ENCODE data around the gene KRT12. TPM values are rescaled to one million over a fixed set of nuclear protein-coding genes. Genes with fewer than 3 reads are reported as not detected.

Gene KRT12
- total and polyA plus RNA-seq, 9 of the 15 experiments (the other 6 are each of a cell fraction or from before 2014, with no cell fraction given): 0.18 to 7.0 (median 2.2) TPM

DNA sequence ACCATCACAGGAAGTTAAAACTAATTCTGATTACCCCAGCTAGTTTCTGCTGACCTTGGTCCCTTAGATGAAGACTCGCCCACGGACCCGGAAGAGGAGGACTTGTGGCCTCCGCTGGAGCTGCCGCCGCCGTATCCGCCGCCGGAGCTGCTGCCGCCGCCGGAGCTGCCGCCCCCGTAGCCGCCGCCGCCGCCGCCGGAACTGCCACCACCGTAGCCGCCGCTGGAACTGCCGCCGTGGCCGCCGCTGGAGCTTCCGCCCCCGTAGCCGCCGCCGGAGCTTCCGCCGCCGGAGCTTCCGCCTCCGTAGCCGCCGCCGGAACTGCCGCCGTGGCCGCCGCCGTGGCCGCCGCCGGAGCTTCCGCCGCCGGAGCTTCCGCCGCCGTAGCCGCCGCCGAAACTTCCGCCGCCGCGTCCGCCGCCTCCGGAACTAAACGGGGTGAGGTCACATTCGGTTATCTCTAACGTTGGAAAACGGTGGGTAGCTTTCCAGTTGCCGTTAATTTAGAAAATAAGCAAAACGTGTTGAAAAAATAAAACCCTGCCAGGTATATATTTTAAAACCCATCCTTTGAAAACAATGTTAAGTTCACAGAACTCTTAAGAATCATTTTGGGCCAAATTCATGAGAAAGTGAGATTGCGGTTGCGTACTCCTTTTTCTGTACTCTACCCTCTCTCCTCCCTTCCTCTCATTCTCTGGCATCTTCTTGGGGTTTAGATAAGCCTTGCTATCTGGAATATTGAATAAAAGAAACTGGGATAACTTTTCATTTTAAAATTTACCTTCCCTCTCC, 48.1 kb downstream of the KRT12 start (continued):
- TF ChIP-seq, protein P1, sequence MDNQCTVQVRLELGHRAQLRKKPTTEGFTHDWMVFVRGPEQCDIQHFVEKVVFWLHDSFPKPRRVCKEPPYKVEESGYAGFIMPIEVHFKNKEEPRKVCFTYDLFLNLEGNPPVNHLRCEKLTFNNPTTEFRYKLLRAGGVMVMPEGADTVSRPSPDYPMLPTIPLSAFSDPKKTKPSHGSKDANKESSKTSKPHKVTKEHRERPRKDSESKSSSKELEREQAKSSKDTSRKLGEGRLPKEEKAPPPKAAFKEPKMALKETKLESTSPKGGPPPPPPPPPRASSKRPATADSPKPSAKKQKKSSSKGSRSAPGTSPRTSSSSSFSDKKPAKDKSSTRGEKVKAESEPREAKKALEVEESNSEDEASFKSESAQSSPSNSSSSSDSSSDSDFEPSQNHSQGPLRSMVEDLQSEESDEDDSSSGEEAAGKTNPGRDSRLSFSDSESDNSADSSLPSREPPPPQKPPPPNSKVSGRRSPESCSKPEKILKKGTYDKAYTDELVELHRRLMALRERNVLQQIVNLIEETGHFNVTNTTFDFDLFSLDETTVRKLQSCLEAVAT (IDR thresholded peaks at IDR 0.05): peak; percentile 49 to 99; a peak in 3 of 4 replicates
- TF ChIP-seq RBM22 (IDR thresholded peaks at IDR 0.05; ENCODE audit: low read depth, low read length, poor library complexity, severe bottlenecking): no peak
- peak; percentile 70 for TF ChIP-seq TBP (optimal IDR thresholded peaks at IDR 0.05; ENCODE audit: low read depth, low read length)
- peak; percentile 90 for TF ChIP-seq ZBTB17 (CRISPR knock-in tag; IDR thresholded peaks at IDR 0.05)
- no peak for TF ChIP-seq ZNF134 (CRISPR knock-in tag; conservative IDR thresholded peaks at IDR 0.05)
- TF ChIP-seq NONO (IDR thresholded peaks at IDR 0.05; ENCODE audit: low read depth in 2 of 2, low read length in 1 of 2): peak in 1 of 2 experiments; percentile 82; a peak in 2 of 4 replicates
- TF ChIP-seq SRSF7 (optimal IDR thresholded peaks at IDR 0.05; ENCODE audit: low read depth, low read length): no peak
- no peak for TF ChIP-seq RHOXF2B (CRISPR knock-in tag; conservative IDR thresholded peaks at IDR 0.05)
- no peak for TF ChIP-seq TBL1XR1 (IDR thresholded peaks at IDR 0.05; ENCODE audit: low read length in 2 of 2)
- no peak for TF ChIP-seq ETS2 (tag; IDR thresholded peaks at IDR 0.05; ENCODE audit: borderline replicate concordance, poor library complexity, severe bottlenecking)
- TF ChIP-seq BRD9 (IDR thresholded peaks at IDR 0.05; ENCODE audit: low read depth, partially characterized antibody): peak; percentile 93
- TF ChIP-seq, protein P2, sequence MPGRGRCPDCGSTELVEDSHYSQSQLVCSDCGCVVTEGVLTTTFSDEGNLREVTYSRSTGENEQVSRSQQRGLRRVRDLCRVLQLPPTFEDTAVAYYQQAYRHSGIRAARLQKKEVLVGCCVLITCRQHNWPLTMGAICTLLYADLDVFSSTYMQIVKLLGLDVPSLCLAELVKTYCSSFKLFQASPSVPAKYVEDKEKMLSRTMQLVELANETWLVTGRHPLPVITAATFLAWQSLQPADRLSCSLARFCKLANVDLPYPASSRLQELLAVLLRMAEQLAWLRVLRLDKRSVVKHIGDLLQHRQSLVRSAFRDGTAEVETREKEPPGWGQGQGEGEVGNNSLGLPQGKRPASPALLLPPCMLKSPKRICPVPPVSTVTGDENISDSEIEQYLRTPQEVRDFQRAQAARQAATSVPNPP (IDR thresholded peaks at IDR 0.05; ENCODE audit: borderline replicate concordance, insufficient read depth, insufficient read length): no peak
- TF ChIP-seq, protein P3, sequence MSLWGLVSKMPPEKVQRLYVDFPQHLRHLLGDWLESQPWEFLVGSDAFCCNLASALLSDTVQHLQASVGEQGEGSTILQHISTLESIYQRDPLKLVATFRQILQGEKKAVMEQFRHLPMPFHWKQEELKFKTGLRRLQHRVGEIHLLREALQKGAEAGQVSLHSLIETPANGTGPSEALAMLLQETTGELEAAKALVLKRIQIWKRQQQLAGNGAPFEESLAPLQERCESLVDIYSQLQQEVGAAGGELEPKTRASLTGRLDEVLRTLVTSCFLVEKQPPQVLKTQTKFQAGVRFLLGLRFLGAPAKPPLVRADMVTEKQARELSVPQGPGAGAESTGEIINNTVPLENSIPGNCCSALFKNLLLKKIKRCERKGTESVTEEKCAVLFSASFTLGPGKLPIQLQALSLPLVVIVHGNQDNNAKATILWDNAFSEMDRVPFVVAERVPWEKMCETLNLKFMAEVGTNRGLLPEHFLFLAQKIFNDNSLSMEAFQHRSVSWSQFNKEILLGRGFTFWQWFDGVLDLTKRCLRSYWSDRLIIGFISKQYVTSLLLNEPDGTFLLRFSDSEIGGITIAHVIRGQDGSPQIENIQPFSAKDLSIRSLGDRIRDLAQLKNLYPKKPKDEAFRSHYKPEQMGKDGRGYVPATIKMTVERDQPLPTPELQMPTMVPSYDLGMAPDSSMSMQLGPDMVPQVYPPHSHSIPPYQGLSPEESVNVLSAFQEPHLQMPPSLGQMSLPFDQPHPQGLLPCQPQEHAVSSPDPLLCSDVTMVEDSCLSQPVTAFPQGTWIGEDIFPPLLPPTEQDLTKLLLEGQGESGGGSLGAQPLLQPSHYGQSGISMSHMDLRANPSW (CRISPR knock-in tag; IDR thresholded peaks at IDR 0.05): no peak
- TF ChIP-seq, protein P4, sequence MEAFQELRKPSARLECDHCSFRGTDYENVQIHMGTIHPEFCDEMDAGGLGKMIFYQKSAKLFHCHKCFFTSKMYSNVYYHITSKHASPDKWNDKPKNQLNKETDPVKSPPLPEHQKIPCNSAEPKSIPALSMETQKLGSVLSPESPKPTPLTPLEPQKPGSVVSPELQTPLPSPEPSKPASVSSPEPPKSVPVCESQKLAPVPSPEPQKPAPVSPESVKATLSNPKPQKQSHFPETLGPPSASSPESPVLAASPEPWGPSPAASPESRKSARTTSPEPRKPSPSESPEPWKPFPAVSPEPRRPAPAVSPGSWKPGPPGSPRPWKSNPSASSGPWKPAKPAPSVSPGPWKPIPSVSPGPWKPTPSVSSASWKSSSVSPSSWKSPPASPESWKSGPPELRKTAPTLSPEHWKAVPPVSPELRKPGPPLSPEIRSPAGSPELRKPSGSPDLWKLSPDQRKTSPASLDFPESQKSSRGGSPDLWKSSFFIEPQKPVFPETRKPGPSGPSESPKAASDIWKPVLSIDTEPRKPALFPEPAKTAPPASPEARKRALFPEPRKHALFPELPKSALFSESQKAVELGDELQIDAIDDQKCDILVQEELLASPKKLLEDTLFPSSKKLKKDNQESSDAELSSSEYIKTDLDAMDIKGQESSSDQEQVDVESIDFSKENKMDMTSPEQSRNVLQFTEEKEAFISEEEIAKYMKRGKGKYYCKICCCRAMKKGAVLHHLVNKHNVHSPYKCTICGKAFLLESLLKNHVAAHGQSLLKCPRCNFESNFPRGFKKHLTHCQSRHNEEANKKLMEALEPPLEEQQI (IDR thresholded peaks at IDR 0.05): no peak
- TF ChIP-seq FUS (optimal IDR thresholded peaks at IDR 0.05; ENCODE audit: low read depth, low read length): no peak
- TF ChIP-seq RAD21 (CRISPR knock-in tag; conservative IDR thresholded peaks at IDR 0.05 in 1 of 2, IDR thresholded peaks at IDR 0.05 in 1 of 2): no peak; a peak in 1 of 4 replicates
- no peak for TF ChIP-seq ZNF77 (CRISPR knock-in tag; IDR thresholded peaks at IDR 0.05)
- peak in 2 of 3 experiments; percentile 26 to 28 for TF ChIP-seq YY1 (IDR thresholded peaks at IDR 0.05; ENCODE audit: borderline replicate concordance in 1 of 3, control insufficient read depth in 1 of 3, extremely low read depth in 1 of 3, insufficient read depth in 3 of 3, insufficient read length in 1 of 3, insufficient replicate concordance in 2 of 3, low read depth in 1 of 3, low read length in 2 of 3)
